H9 (cell line): ENCODE data around the gene CDH20. TPM values are rescaled to one million over a fixed set of nuclear protein-coding genes. Genes with fewer than 3 reads are reported as not detected.

ENCODE experiments used
- DNase-seq: peaks from one replicate; pipeline ENCODE4 v3.0.0-alpha.2; 2017
- H2AFZ ChIP-seq: one replicate; pipeline ENCODE4 v1.6.1; 2013; ENCODE audit warnings: mild to moderate bottlenecking, low read length, control low read depth, moderate library complexity
- H2AK5ac ChIP-seq: 2 replicates; pipeline ENCODE4 v1.6.1; 2013; ENCODE audit warnings: low read length, control low read depth, mixed read lengths; ENCODE audit not compliant: insufficient read length
- H2BK120ac ChIP-seq: one replicate; pipeline ENCODE4 v1.6.1; 2013; ENCODE audit warnings: low read depth, mild to moderate bottlenecking, low read length, control low read depth, inconsistent platforms; ENCODE audit not compliant: poor library complexity, severe bottlenecking
- H2BK12ac ChIP-seq: 2 replicates; pipeline ENCODE4 v1.6.1; 2013; ENCODE audit warnings: low read length, control low read depth, mixed read lengths, low read depth; ENCODE audit not compliant: insufficient read length
- H2BK15ac ChIP-seq: 2 replicates; pipeline ENCODE4 v1.6.1; 2013; ENCODE audit warnings: low read depth, low read length, control low read depth
- H2BK20ac ChIP-seq: one replicate; pipeline ENCODE4 v1.6.1; 2013; ENCODE audit warnings: low read depth, mild to moderate bottlenecking, low read length, control low read depth, inconsistent platforms; ENCODE audit not compliant: poor library complexity, severe bottlenecking
- H2BK5ac ChIP-seq: 2 replicates; pipeline ENCODE4 v1.6.1; 2013; ENCODE audit warnings: low read length, control low read depth, mixed read lengths; ENCODE audit not compliant: insufficient read length
- H3K14ac ChIP-seq: 2 replicates; pipeline ENCODE4 v1.6.1; 2013; ENCODE audit warnings: low read length, control low read depth; ENCODE audit not compliant: insufficient read depth
- H3K18ac ChIP-seq: 2 replicates; pipeline ENCODE4 v1.6.1; 2013; ENCODE audit warnings: low read depth, mild to moderate bottlenecking, mixed read lengths, low read length, control low read depth; ENCODE audit not compliant: insufficient read length
- H3K23ac ChIP-seq: 2 replicates; pipeline ENCODE4 v1.6.1; 2013; ENCODE audit warnings: low read length, control low read depth, mixed read lengths, low read depth; ENCODE audit not compliant: insufficient read length
- H3K23me2 ChIP-seq: 2 replicates; pipeline ENCODE4 v1.6.1; 2013; ENCODE audit warnings: low read depth, mild to moderate bottlenecking, mixed read lengths, low read length, control low read depth; ENCODE audit not compliant: insufficient read length, poor library complexity, severe bottlenecking
- H3K27ac ChIP-seq: 2 replicates; pipeline ENCODE4 v1.5.1; 2013; ENCODE audit warnings: low read length, control low read depth, mixed read lengths, low read depth; ENCODE audit not compliant: insufficient read length
- H3K27me3 ChIP-seq: 2 replicates; pipeline ENCODE4 v1.6.1; 2013; ENCODE audit warnings: low read length, control low read depth, inconsistent platforms; ENCODE audit not compliant: insufficient read depth
- H3K4ac ChIP-seq: 2 replicates; pipeline ENCODE4 v1.6.1; 2013; ENCODE audit warnings: low read depth, mild to moderate bottlenecking, control low read depth, inconsistent platforms, low read length, moderate library complexity
- H3K4me1 ChIP-seq: 2 replicates; pipeline ENCODE4 v1.6.1; 2013; ENCODE audit warnings: low read length, control low read depth, inconsistent platforms; ENCODE audit not compliant: insufficient read depth
- H3K4me2 ChIP-seq: 2 replicates; pipeline ENCODE4 v1.6.1; 2013; ENCODE audit warnings: low read length, control low read depth, mixed read lengths; ENCODE audit not compliant: insufficient read length, insufficient read depth
- H3K56ac ChIP-seq: 2 replicates; pipeline ENCODE4 v1.6.1; 2013; ENCODE audit warnings: low read depth, mild to moderate bottlenecking, mixed read lengths, low read length, control low read depth; ENCODE audit not compliant: insufficient read length
- H3K79me1 ChIP-seq: 2 replicates; pipeline ENCODE4 v1.6.1; 2013; ENCODE audit warnings: low read depth, mild to moderate bottlenecking, moderate library complexity, low read length, control low read depth, inconsistent platforms; ENCODE audit not compliant: insufficient read depth, poor library complexity, severe bottlenecking
- H3K79me2 ChIP-seq: 2 replicates; pipeline ENCODE4 v1.6.1; 2013; ENCODE audit warnings: low read length, control low read depth, inconsistent platforms; ENCODE audit not compliant: insufficient read depth
- H3K9ac ChIP-seq: 2 replicates; pipeline ENCODE4 v1.6.1; 2013; ENCODE audit warnings: low read length, control low read depth, mixed read lengths; ENCODE audit not compliant: insufficient read length; ENCODE audit errors: extremely low read depth
- H3K9me3 ChIP-seq: one replicate; pipeline ENCODE4 v1.6.1; 2013; ENCODE audit warnings: low read depth, low read length, inconsistent platforms; ENCODE audit not compliant: control insufficient read depth
- H3T11ph ChIP-seq: one replicate; pipeline ENCODE4 v1.6.1; 2013; ENCODE audit warnings: mild to moderate bottlenecking, low read length, control low read depth, inconsistent platforms
- H4K20me1 ChIP-seq: one replicate; pipeline ENCODE4 v1.6.1; 2013; ENCODE audit not compliant: control insufficient read depth, insufficient read length, insufficient read depth
- H4K5ac ChIP-seq: 2 replicates; pipeline ENCODE4 v1.6.1; 2013; ENCODE audit warnings: low read depth, mild to moderate bottlenecking, mixed read lengths, low read length, control low read depth; ENCODE audit not compliant: insufficient read length
- H4K8ac ChIP-seq: replicated peaks from 2 replicates; pipeline ENCODE4 v1.6.1; 2013; ENCODE audit warnings: low read length, control low read depth, mixed read lengths, low read depth; ENCODE audit not compliant: insufficient read length
- H4K91ac ChIP-seq: 2 replicates; pipeline ENCODE4 v1.6.1; 2013; ENCODE audit warnings: low read depth, mild to moderate bottlenecking, moderate library complexity, mixed read lengths, low read length, control low read depth; ENCODE audit not compliant: insufficient read length
- H3K27ac Mint-ChIP-seq, 3 experiments: 2 replicates in 2 of 3; 3 replicates in 1 of 3; pipeline ENCODE4 v1.8.0; 2020 to 2021; ENCODE audit warnings: mixed read lengths in 3 of 3, mild to moderate bottlenecking in 1 of 3, moderate library complexity in 1 of 3
- H3K27me3 Mint-ChIP-seq: 2 replicates; pipeline ENCODE4 v1.8.0; 2021; ENCODE audit warnings: low read depth, mild to moderate bottlenecking, moderate library complexity, mixed read lengths
- H3K36me3 Mint-ChIP-seq, 3 experiments: 2 replicates in 2 of 3; 3 replicates in 1 of 3; pipeline ENCODE4 v1.8.0; 2020 to 2021; ENCODE audit warnings: low read depth in 3 of 3, mixed read lengths in 3 of 3; ENCODE audit not compliant: insufficient read depth in 1 of 3
- H3K4me1 Mint-ChIP-seq, 2 experiments: 2 replicates each; pipeline ENCODE4 v1.8.0; 2020; ENCODE audit warnings: mixed read lengths in 2 of 2
- H3K4me3 Mint-ChIP-seq, 2 experiments: 2 replicates in 1 of 2; 3 replicates in 1 of 2; pipeline ENCODE4 v1.8.0; 2020 to 2021; ENCODE audit warnings: mild to moderate bottlenecking in 2 of 2, mixed read lengths in 2 of 2, moderate library complexity in 1 of 2
- H3K9me3 Mint-ChIP-seq, 2 experiments: 2 replicates in 1 of 2; 3 replicates in 1 of 2; pipeline ENCODE4 v1.8.0; 2020; ENCODE audit warnings: mild to moderate bottlenecking in 2 of 2, mixed read lengths in 2 of 2, moderate library complexity in 1 of 2
- WGBS: extraction: QIAGEN DNeasy Blood & Tissue Kit; methylation state at CpG from one replicate; pipeline ENCODE4 v1.1.7; 2013; ENCODE audit warnings: missing lambda C conversion rate, low lambda C conversion rate, mixed read lengths; ENCODE audit not compliant: insufficient read length; ENCODE audit errors: extremely low coverage; 5-methylcytosine and 5-hydroxymethylcytosine counted together
- total RNA-seq: library from RNA; stranded (reverse); gene quantifications from 2 replicates; pipeline ENCODE4 v1.2.1, GENCODE V29; 2021
- TF ChIP-seq, protein P1 (sequence below): fragments of 200-600 bp; sonication (generic); conservative IDR thresholded peaks from 3 replicates; pipeline ENCODE4 v1.8.0; 2021; ENCODE audit warnings: antibody characterized with exemption, mild to moderate bottlenecking

CDH20 gene
- total RNA-seq, 1 experiment from 2014 or later: not detected

- Histone ChIP-seq H3K79me1 (no peaks in the 10 kb centered on the region), H3K9ac (no peak overlapping the region), H3T11ph (no peak overlapping the region), H4K91ac (no peak overlapping the region), H3K4me1 (no peaks in the 10 kb centered on the region), H4K5ac (no peak overlapping the region), H4K20me1 (no peaks in the 10 kb centered on the region), H3K23ac (no peak overlapping the region), H3K27ac (no peak overlapping the region), H3K79me2 (no peaks in the 10 kb centered on the region), H3K56ac (no peak overlapping the region), H2BK15ac (no peak overlapping the region), H3K27me3 (no peaks in the 10 kb centered on the region), H3K4ac (no peak overlapping the region), H3K23me2 (no peaks in the 10 kb centered on the region), H3K14ac (no peak overlapping the region), H2BK5ac (no peak overlapping the region), H3K18ac (no peak overlapping the region), H2BK120ac (no peak overlapping the region), H2AFZ (no peak overlapping the region), H2BK12ac (no peak overlapping the region), H3K4me2 (no peak overlapping the region), H2AK5ac (no peak overlapping the region), H4K8ac (no peak overlapping the region), H2BK20ac (no peak overlapping the region), H3K9me3 (no peaks in the 10 kb centered on the region)
- Mint-ChIP-seq H3K36me3 (no peaks in the 10 kb centered on the region), H3K27me3 (peaks cover 3% of the 10 kb centered on the region; the same call in 1 of the 2 replicates), H3K4me3 (no peak overlapping the region), H3K9me3 (no peaks in the 10 kb centered on the region), H3K27ac (no peak overlapping the region), H3K4me1 (peaks cover 5% of the 10 kb centered on the region in 2 experiments; a peak in 3 of 4 replicates)
- TF ChIP-seq, protein P1, sequence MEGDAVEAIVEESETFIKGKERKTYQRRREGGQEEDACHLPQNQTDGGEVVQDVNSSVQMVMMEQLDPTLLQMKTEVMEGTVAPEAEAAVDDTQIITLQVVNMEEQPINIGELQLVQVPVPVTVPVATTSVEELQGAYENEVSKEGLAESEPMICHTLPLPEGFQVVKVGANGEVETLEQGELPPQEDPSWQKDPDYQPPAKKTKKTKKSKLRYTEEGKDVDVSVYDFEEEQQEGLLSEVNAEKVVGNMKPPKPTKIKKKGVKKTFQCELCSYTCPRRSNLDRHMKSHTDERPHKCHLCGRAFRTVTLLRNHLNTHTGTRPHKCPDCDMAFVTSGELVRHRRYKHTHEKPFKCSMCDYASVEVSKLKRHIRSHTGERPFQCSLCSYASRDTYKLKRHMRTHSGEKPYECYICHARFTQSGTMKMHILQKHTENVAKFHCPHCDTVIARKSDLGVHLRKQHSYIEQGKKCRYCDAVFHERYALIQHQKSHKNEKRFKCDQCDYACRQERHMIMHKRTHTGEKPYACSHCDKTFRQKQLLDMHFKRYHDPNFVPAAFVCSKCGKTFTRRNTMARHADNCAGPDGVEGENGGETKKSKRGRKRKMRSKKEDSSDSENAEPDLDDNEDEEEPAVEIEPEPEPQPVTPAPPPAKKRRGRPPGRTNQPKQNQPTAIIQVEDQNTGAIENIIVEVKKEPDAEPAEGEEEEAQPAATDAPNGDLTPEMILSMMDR: no peak
- DNase-seq: no peak
- WGBS: no CpG with 5 or more reads among the region's 16 CpGs
These were observed 136.9 kb downstream of the CDH20 start for GRCh38 chr18:61470031-61470674.
